Daoy (cell line): ENCODE measurements around the gene TRIO. TPM values are rescaled to one million over a fixed set of nuclear protein-coding genes. Genes with fewer than 3 reads are reported as not detected.

Experiments used
- DNase-seq: peaks from one replicate; pipeline ENCODE4 v3.0.0-alpha.2; 2015; ENCODE audit warnings: low read depth
- total RNA-seq: library from RNA; depleted of rRNA; stranded (reverse); fragments of >200 nt; shearing (Covaris generic); gene quantifications from 2 replicates; pipeline ENCODE4 v1.2.3, GENCODE V29; 2014

TRIO gene
- total RNA-seq, 1 experiment from 2014 or later: 112 TPM

- DNase-seq: peak; percentile 63
Measured at GRCh38 chr5:14351845-14352712, 208.9 kb downstream of the TRIO start.

DNA sequence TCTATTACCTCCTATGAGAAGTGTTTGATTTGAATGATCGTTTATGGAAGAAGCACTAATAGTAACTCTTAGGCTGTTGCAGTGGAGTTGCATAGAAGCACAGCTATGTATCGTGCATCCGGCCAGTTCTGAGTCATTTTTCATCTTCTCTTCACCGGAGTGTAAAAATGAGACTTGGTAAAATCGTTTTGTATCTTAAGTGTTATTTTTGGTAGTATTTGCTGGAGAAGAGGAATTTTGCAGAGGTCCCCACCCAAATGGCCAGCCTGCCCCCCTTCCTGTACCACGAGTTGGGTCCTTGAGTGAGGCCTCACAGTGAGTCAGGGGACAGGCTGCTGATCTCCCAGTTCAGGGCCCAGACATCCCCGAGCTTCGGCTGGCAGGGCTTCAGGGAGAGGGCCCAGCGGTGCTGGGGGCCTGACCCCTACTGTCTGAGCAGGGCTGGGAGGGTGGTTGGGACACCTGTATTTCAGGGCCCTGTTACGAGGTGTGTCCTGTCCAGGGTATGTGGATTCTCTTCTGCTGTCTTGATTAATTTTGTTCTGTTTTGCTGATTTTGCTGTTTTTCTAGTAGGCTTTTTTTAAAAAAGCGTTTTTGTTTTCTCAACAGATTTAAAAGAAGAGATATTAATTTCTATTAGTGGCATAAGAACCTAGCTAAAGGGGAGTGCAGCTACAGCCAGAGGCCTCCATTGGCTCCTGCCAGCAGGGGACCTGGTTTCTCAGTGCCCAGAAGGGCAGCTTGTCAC is 210.8 kb downstream of the TRIO start:
- DNase-seq: no peak

DNA sequence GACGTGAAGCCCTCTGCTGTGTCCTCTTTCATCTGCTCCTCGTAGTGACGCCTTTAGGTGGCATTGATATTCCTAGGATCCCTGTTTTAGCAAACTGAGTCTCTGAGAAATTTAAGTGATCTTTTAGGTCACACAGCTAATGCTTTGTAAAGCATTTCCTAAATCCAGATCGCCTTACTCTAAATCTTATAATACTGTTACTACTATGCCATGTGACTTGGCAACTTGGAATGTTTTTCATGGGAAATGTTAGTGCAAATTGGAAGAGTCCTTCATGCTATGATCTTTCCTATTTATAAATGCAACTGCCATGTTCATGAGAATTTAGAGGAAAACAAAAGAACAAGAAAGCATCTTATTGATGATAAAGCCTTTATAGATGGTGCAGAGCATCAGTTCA is 212.2 kb downstream of the TRIO start:
- no peak for DNase-seq

DNA sequence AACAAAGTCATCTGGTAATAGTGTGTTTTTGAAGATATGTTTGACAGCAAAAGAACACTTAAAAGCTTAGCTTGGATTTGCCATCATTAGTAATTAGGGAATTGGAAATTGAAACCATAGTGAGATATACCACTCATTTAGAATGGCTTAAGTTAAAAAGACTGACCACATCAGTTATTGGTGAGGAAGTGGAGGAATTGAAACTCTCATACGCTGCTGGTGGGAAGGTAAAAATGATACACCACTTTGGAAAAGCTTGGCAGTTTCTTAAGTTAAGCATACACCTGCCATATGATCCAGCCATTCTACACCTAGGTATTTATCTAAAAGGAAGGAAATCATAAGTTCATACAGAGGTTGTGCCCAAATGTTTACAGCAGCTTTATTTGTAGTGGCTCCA is 213.2 kb downstream of the TRIO start:
- DNase-seq: no peak

DNA sequence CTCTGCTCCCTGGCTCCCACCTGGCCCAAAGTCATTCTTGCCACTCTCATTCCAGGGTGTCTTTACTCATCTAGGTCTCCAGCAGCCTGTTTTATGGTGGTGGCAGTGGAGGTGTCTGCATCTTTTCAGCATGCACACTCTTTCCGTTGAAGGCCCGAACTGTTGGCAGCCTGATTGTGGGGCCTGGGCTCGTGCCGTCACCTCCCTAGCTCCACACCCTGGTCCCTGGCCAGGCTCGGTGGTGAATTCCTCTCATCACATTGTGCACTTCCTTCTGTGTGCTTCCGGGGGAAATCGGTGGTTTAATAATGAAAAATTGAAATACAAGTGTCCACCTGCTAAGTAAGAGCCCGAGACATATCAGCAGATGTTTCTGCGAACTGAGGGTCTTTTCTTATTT is 214.3 kb downstream of the TRIO start:
- no peak for DNase-seq

DNA sequence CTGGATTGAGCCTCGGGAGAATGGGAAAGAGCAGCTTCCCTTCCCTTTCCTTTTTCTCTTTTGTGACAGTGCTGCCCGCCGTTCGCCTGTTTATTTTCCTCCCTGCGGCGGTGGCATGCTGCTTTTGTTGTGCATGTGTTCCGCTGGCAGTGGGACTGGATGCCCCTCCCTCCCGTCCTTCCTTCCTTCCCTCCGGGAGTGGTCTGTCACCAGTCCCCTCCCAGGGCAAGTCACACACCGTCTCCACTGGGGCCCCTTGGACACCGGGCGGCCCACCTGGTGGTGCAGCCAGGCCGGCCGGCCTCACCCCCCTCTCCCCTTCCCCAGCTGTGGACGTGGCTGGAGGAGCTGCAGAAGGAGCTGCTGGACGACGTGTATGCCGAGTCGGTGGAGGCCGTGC is 214.7 kb downstream of the TRIO start:
- DNase-seq: no peak

DNA sequence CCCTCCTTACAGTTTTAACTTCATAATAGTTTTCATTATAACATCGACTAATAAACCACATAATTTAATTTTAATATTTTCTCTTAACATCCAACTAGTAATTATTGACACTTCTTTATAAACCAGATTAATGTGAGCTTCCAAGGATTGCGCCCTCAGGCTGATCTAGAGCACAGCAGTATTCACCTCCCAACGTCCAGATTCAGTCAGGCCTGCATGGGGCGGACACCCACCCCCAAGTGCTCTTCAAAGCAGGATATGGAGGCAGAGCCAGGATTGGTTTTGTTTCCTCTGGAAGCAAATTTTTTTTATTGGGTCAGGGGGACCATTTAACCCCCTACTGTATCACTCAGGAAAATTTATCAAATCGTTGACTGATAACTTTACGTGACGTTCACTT is 215.4 kb downstream of the TRIO start:
- DNase-seq: no peak

DNA sequence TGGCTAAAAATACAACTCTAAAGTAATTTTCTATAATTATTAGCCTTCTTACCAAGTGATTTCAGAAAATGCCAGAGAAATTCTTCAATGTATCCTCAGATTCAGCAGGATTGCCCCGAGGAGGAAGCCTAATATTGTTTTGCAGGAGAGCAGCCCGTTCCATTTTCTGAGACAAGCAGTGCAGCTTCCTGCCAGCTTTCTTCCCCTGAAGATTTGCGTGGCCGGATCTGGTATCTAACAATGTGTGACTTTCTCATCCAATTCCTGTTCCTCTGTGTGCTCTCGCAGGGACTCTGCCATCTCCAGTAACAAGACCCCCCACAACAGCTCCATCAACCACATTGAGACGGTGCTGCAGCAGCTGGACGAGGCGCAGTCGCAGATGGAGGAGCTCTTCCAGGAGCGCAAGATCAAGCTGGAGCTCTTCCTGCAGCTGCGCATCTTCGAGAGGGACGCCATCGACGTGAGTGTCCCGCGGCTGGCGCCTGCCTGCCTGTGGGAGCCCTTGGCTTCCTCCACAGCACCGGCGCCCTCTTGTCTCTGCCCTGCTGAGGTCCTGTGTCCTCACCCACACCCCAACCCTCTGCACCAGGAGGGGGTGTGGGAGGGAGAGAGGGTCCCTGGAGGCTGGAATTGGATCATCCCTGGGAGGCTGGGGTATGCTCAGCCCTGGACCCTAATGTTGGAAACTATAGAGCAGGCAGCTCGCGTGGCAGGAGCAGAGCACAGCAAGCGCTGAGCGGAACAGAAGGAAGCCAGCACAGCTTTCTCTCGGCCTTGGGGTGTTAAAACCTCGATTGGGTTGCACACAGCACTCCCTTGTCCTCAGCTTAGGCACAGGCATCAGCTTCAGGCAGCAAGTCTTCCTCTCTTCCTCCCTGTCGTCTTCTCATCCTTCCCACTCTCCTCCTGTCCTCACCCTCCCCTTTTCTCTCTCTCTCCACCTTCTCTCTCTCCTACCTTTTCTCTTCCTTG is 216.2 kb downstream of the TRIO start:
- DNase-seq: no peak

GRCh38 chr5:14362491-14362890 is 219.3 kb downstream of the TRIO start:
- no peak for DNase-seq

DNA sequence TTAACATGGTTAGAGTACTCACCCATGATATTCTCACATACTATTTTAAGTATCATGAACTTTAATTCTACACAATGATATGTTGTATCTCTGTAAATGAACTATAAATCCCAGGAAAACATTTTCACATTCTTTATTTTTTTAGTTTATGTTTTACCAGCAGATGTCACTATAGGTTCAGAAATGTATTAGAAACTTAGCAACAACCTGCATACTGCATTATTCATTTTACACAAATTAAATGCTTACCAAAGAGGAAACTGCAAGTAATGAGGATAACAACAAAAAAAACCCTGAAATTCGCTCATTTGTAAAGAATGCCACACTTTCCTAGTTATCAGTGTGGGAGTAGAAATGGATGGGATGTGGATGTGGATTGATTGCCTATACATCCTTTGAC is 221.0 kb downstream of the TRIO start:
- DNase-seq: no peak

- DNase-seq: no peak
Measured at GRCh38 chr5:14364576-14365472, 221.7 kb downstream of the TRIO start.

GRCh38 chr5:14365831-14366430 is 222.8 kb downstream of the TRIO start:
- DNase-seq: peak; percentile 28

DNA sequence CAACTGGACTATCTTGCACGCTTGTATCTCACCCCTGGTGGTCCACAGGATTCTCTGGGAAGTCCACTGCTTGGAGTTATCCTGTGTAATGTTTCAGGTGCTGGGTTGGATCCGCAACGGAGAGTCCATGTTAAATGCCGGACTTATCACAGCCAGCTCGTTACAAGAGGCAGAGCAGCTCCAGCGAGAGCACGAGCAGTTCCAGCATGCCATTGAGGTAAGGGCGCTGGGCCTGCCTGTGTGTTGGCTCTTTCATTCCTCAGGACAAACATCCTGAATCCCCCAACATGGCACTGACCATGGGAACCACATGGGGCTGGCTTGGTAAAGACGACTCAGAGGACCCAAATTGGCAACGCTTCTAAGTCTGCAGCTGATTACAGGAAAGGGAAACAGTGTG is 223.6 kb downstream of the TRIO start:
- DNase-seq: no peak

DNA sequence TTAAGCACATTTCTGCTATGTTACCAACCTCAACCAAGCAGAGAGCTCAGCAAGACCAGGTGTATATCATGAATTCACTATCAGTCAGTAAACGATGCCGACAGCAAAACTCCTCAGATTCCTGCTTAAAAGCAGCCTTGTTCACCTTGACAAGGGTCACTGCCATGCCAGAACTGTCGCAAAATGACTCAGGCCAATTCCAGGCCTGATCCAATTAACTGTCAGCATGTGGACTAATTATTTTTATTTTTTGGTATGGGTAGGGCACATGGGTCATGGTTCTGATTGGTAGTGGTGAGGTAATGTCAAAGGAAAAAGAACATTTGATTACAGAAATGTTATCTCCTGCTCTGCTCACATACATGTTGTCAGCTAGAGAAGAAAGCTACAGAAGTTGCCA is 224.2 kb downstream of the TRIO start:
- no peak for DNase-seq

DNA sequence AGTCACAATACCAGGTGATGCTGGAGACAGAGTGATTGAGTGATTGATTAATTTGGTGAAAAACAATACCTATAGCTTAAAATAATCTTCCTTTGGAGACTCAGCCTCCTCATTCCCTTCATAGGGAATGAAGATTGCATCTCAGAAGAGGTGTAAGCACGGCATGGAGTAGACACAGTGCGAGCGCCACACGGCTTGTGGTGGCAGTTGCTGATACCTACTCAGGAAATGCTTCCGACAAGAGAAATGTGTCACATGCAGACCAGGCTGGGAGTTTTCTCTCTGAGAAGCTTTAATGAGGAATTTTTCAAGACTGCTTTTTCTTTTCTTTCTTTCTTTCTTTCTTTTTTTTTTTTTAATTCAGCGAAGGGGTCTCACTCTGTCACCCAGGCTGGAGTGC is 226.6 kb downstream of the TRIO start:
- no peak for DNase-seq

- no peak for DNase-seq
Measured at GRCh38 chr5:14370386-14370785, 227.2 kb downstream of the TRIO start.

DNA sequence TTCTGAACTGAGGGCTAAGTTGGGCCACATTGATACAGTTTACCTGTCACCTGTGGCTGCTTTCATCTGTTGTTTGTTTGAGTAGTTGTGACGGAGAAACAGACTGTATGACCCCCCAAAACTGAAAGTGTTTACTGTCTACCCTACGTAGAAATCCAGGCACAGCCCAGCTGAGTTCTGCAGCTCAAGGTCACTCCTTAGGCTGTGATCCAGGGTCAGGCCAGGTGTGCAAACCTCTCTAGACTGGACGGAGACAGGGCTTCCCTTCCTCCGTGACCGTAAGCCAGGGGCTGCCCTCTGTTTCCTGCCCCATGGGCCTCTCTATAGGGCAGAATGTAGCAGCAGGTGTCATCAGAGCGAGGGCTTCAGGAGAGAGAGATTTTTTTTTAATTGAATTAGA is 230.5 kb downstream of the TRIO start:
- DNase-seq: no peak

DNA sequence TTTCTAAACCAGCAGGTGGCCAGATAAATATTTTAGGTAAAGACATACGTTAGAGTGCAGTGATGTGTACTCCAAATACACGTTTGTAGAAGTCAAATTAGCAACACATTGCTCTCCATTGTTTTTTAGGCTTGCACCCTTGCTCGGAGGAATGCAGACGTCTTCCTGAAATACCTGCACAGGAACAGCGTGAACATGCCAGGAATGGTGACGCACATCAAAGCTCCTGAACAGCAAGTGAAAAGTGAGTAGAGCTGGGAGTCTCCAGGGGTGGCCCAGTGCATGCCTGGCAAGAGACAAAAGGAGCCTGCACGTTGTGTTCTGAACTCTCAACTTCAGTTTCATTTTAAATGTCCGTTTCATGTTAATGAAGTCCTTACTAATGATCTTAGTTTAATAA is 231.0 kb downstream of the TRIO start:
- DNase-seq: no peak

- DNase-seq: no peak
Measured at GRCh38 chr5:14376789-14377188, 233.6 kb downstream of the TRIO start.

GRCh38 chr5:14379739-14380497 is 236.8 kb downstream of the TRIO start:
- no peak for DNase-seq
